GM04503 (cell line): ENCODE measurements around the gene SMOC2.
"Not testable (repeated sequence)": the region's sequence is repeated elsewhere in the genome, so short reads cannot be mapped to it uniquely, and the experiment has no call there.

Experiments used
- DNase-seq: peaks from one replicate; pipeline ENCODE4 v3.0.0-alpha.2; 2012; ENCODE audit warnings: low read depth

The SMOC2 gene

GRCh38 chr6:168518867-168519266, 77.9 kb downstream of the SMOC2 start:
- no peak for DNase-seq

GRCh38 chr6:168520233-168520632, 79.2 kb downstream of the SMOC2 start:
- DNase-seq = no peak

- no peak for DNase-seq
These were observed 83.6 kb downstream of the SMOC2 start for GRCh38 chr6:168524571-168525001.

- no peak for DNase-seq
These were observed 84.1 kb downstream of the SMOC2 start for GRCh38 chr6:168525114-168525513.

GRCh38 chr6:168525926-168526630, 85.1 kb downstream of the SMOC2 start:
- no peak for DNase-seq

GRCh38 chr6:168526841-168527281, 85.9 kb downstream of the SMOC2 start:
- no peak for DNase-seq

- DNase-seq = no peak
These were observed 86.6 kb downstream of the SMOC2 start for GRCh38 chr6:168527451-168528210.

GRCh38 chr6:168528474-168529095, 87.6 kb downstream of the SMOC2 start:
- DNase-seq = no peak

GRCh38 chr6:168529214-168529613, 88.2 kb downstream of the SMOC2 start:
- DNase-seq = no peak

- DNase-seq = no peak
These were observed 89.7 kb downstream of the SMOC2 start for GRCh38 chr6:168530653-168531071.

- DNase-seq = no peak
These were observed 91.1 kb downstream of the SMOC2 start for GRCh38 chr6:168532070-168532469.

- DNase-seq = no peak
These were observed 92.4 kb downstream of the SMOC2 start for GRCh38 chr6:168533414-168533813.

GRCh38 chr6:168534265-168534664, 93.3 kb downstream of the SMOC2 start:
- DNase-seq = no peak

GRCh38 chr6:168535711-168536110, 94.7 kb downstream of the SMOC2 start:
- DNase-seq = no peak

- DNase-seq = no peak
These were observed 95.2 kb downstream of the SMOC2 start for GRCh38 chr6:168536196-168536595.

- DNase-seq = no peak
These were observed 95.9 kb downstream of the SMOC2 start for GRCh38 chr6:168536665-168537539.

- DNase-seq = no peak
These were observed 96.5 kb downstream of the SMOC2 start for GRCh38 chr6:168537540-168537884.

GRCh38 chr6:168538188-168538891, 97.4 kb downstream of the SMOC2 start:
- not testable (repeated sequence) for DNase-seq

- DNase-seq = no peak
These were observed 98.2 kb downstream of the SMOC2 start for GRCh38 chr6:168538892-168539811.

- DNase-seq = no peak
These were observed 99.8 kb downstream of the SMOC2 start for GRCh38 chr6:168540713-168541291.
